Epithelial cell of alveolus of lung (primary cell): ENCODE data around the gene NKX1-2. TPM values are rescaled to one million over a fixed set of nuclear protein-coding genes. Genes with fewer than 3 reads are reported as not detected.

Experiments
- total RNA-seq: library from RNA; depleted of rRNA; stranded (reverse); fragments of >200 nt; gene quantifications from 2 replicates; pipeline ENCODE4 v1.2.1, GENCODE V29; 2015

Gene NKX1-2
- total RNA-seq = 0.26 TPM in 1 of 2 replicates, not detected in the other

DNA sequence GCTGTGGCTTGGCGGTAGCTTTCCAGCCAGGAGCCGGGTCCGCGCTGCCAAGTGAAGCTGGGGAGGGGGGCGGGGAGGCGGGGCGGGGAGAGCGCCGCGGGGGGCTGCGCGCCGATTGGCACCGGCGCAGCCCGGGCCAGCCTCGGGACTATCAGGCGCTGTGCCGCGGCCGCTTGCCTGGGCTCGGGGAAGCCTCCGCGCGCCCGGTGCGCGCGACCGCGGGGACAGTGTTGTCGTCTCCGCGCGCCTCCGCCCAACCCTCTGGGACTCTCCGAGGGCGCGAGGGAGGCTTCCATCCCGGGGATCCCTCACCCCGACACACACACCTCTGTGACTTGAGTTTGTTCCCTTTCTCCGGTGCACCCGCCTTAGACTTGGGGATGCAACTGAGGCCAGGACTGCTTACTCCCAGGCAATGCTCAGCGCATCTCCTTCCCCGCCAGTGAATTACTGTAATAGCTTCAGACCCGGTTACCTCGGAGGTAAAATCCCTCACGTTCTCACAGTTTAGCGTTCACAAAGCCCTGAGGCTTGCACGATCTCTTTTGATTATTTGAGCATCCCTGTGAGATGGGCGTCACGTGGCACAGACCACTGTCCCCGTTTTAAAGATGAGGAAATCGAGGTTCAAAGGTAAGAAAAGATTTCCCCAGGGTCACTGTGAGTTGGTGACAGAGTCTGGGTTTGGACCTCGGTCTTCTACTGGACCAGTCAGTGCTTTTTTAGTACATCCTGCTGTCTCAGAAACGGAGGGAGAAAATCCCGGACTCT lies at the start of gene NKX1-2:
TSS of gene NKX1-2 (minus strand) at position 24 of the 771 bp plus-strand sequence. CDS start 92 bp downstream, outside the sequence.

DNA sequence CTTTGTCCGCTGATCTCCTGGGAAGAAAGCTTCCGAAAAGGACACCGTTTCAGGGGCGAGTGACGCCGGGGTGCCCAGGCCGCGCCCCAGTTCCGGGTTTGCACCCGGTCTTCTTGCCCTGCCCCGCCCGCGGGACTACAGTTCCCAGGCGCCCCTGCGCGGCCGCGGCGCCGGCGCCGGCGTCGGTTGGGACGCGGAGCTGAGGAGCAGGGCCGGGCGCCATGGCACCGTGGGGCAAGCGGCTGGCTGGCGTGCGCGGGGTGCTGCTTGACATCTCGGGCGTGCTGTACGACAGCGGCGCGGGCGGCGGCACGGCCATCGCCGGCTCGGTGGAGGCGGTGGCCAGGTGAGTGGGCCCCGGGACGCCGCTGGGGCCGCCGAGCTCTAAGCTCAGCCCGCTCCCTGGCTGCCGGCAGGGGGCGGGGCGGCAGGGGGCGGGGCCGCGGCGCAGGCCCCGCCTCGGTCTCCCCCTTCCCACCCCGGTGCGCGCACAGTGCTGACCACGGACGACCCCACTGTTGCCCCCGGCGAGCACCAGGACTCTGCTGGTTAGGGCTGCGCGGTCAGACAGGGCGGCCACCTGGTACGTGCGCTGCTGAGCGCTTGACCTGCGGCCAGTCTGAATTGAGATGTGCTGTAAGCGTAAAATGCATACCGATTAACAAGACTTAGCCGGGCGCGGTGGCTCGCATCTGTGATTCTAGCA lies 12.0 kb upstream of the NKX1-2 start, which contains the start of gene LHPP:
TSS of gene LHPP (plus strand) at position 182 of the 706 bp plus-strand sequence. CDS start at position 222, 40 bp downstream.

DNA sequence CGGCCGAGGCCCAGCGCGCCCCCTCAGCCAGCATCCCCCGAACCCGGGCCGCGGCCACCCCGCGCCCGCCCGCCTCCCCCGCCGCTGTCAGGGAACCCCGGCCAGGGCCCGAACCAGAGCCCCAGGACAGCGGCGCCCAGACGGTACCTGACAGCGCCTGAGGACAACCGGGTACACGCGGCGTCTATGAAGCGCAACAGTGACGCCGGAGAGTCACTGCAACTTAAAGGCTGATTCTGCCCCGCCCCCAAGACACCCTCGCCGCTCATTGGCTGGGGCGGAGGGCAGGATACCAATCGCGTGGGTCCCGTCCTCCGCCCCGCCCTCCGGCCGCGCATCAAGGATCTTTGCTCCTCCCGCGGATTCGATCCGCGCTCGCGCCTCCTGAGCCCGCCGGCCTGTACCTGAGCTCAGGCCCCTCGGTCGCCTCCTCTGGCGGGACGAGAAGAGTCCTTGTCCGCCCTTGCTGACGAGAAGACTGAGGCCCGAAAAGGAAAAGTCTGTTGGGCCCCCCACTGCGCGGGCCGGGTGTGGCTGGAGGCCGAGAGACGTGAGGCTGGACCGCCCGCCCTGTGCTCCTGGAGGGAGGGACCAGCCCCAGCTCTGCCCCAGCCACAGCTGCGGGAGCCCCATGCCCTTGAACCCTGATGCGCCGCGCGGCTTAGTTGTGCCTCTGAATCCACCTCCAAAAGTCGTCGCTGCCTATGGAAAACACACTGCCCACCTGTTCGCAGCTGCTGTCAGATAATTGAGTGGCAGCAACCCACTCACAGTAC lies 30.9 kb downstream of the NKX1-2 start, which contains the start of gene OAT:
TSS of gene OAT (minus strand) at position 198 of the 776 bp plus-strand sequence. CDS start 6,752 bp downstream, outside the sequence.

Other genes with a start within 250 kb of the NKX1-2 start
- gene OAT, start 31.1 kb downstream of the NKX1-2 start, total RNA-seq = 94.8 and 127 TPM in 2 replicates
- gene LHPP, start 11.8 kb upstream of the NKX1-2 start, total RNA-seq = 7.4 and 9.2 TPM in 2 replicates